ENCODE results near the gene MBTPS1. TPM values are rescaled to one million over a fixed set of nuclear protein-coding genes. Genes with fewer than 3 reads are reported as not detected.

Gene MBTPS1
- total RNA-seq, 4 donors from 2014 or later = 36.3 to 77.6 (median 53.0) TPM

- WGBS, 2 donors = 92 to 93% methylated on average over 11 to 12 of the region's 12 CpGs
- TF ChIP-seq CTCF (IDR thresholded peaks at IDR 0.05) (no peak), POLR2A (IDR thresholded peaks at IDR 0.05) (no peak)
These were observed 100.3 kb downstream of the MBTPS1 start for GRCh38 chr16:84016477-84016876.

GRCh38 chr16:84015399-84015798 is 101.3 kb downstream of the MBTPS1 start:
- intact Hi-C loops (cut with DNase I) = no loop called here
- no peak overlapping the region for H3K4me3 ChIP-seq
- no peaks in the 10 kb centered on the region for H3K36me3 ChIP-seq
- H3K27ac ChIP-seq = no peak overlapping the region
- WGBS, 2 donors = 81 to 88% methylated on average over 11 to 12 of the region's 12 CpGs
- DNase-seq = no peak
- peaks cover 0 to under 1% (median 0%) of the 10 kb centered on the region in 4 donors for H3K27me3 ChIP-seq
- peaks cover 0 to 6% (median 0%) of the 10 kb centered on the region in 3 donors for H3K4me1 ChIP-seq
- TF ChIP-seq CTCF (IDR thresholded peaks at IDR 0.05) (no peak), POLR2A (IDR thresholded peaks at IDR 0.05) (no peak)
- peaks cover 0 to under 1% (median 0%) of the 10 kb centered on the region in 3 donors for H3K9me3 ChIP-seq

More at GRCh38 chr16:84016477-84016876, 100.3 kb downstream of the MBTPS1 start:
- H3K27ac ChIP-seq = no peak overlapping the region
- peaks cover 0 to 6% (median 0%) of the 10 kb centered on the region in 4 donors for H3K27me3 ChIP-seq
- no peak overlapping the region for H3K4me3 ChIP-seq
- DNase-seq = no peak
- H3K4me1 ChIP-seq = peaks cover 0 to 6% (median 0%) of the 10 kb centered on the region in 3 donors
- intact Hi-C loops (cut with DNase I) = no loop called here
- no peaks in the 10 kb centered on the region for H3K36me3 ChIP-seq
- H3K9me3 ChIP-seq = peaks cover 0 to 12% (median 7%) of the 10 kb centered on the region in 3 donors

GRCh38 chr16:84014570-84015327 is 102.0 kb downstream of the MBTPS1 start:
- H3K27ac ChIP-seq = no peak overlapping the region
- no peak overlapping the region for H3K4me3 ChIP-seq
- no peak for TF ChIP-seq POLR2A (IDR thresholded peaks at IDR 0.05)
- TF ChIP-seq CTCF (IDR thresholded peaks at IDR 0.05) = no peak
- H3K4me1 ChIP-seq = peaks cover 0 to 6% (median 0%) of the 10 kb centered on the region in 3 donors
- intact Hi-C loops (cut with DNase I) = no loop called here
- H3K36me3 ChIP-seq = no peaks in the 10 kb centered on the region
- no peak for DNase-seq
- 53 to 73% methylated on average over 6 to 13 of the region's 14 CpGs for WGBS, 2 donors
- no peaks in the 10 kb centered on the region for H3K27me3 ChIP-seq
- no peaks in the 10 kb centered on the region for H3K9me3 ChIP-seq

- Histone ChIP-seq H3K27me3 (peaks cover 0 to 5% (median 0%) of the 10 kb centered on the region in 4 donors), H3K27ac (peak overlapping the region in 1 of 4 donors; percentile 9), H3K4me3 (no peak overlapping the region), H3K4me1 (peaks cover 0 to 6% (median 0%) of the 10 kb centered on the region in 3 donors), H3K36me3 (no peaks in the 10 kb centered on the region), H3K9me3 (no peaks in the 10 kb centered on the region)
- WGBS, 2 donors = 0% methylated on average over 1 of the region's 14 CpGs; no CpG with 5 or more reads in 1 of the 2 donors
- intact Hi-C loops (cut with DNase I) = no loop called here
- DNase-seq = no peak
- no peak for TF ChIP-seq POLR2A (IDR thresholded peaks at IDR 0.05)
- TF ChIP-seq CTCF (IDR thresholded peaks at IDR 0.05) = no peak
These were observed 102.8 kb downstream of the MBTPS1 start for GRCh38 chr16:84013787-84014569.

- no peak overlapping the region for H3K4me3 ChIP-seq
- DNase-seq = no peak
- intact Hi-C loops (cut with DNase I) = no loop called here
- no peaks in the 10 kb centered on the region for H3K36me3 ChIP-seq
- no peaks in the 10 kb centered on the region for H3K9me3 ChIP-seq
- H3K27ac ChIP-seq = no peak overlapping the region
- 75 to 86% methylated on average over 4 to 6 of the region's 6 CpGs for WGBS, 2 donors
- H3K4me1 ChIP-seq = peaks cover 0 to 5% (median 0%) of the 10 kb centered on the region in 3 donors
- peaks cover 0 to 41% (median 0%) of the 10 kb centered on the region in 4 donors for H3K27me3 ChIP-seq
- TF ChIP-seq POLR2A (IDR thresholded peaks at IDR 0.05) = no peak
- TF ChIP-seq CTCF (IDR thresholded peaks at IDR 0.05) = no peak
These were observed 107.5 kb downstream of the MBTPS1 start for GRCh38 chr16:84009282-84009681.

All from esophagus squamous epithelium (tissue), 5 donors.